ENCODE data around the gene ITGAE. TPM values are rescaled to one million over a fixed set of nuclear protein-coding genes. Genes with fewer than 3 reads are reported as not detected.

The ITGAE gene
- total RNA-seq, 4 donors from 2014 or later: 8.3 to 13.9 (median 9.6) TPM

DNA sequence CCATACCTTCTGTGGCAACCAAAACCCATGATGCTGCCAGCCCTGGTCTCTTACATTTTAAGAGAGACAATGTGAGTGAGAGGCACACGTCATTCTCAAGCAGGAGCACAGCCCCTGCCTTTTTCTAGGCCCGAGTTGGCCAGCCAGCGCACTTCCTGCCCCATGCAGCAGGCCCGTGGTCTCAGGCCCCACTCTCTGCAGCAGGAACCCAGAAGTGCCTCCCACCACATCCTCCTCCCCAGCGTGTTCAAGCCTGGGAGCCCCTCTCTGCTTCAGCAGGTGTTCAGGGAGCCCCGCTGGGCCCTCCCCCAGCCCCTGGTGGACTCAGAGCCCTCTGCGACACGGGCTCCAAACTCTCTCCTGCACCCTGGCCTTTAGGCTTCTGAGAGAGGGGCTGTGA lies 30.5 kb downstream of the ITGAE start:
- TF ChIP-seq, protein P1, sequence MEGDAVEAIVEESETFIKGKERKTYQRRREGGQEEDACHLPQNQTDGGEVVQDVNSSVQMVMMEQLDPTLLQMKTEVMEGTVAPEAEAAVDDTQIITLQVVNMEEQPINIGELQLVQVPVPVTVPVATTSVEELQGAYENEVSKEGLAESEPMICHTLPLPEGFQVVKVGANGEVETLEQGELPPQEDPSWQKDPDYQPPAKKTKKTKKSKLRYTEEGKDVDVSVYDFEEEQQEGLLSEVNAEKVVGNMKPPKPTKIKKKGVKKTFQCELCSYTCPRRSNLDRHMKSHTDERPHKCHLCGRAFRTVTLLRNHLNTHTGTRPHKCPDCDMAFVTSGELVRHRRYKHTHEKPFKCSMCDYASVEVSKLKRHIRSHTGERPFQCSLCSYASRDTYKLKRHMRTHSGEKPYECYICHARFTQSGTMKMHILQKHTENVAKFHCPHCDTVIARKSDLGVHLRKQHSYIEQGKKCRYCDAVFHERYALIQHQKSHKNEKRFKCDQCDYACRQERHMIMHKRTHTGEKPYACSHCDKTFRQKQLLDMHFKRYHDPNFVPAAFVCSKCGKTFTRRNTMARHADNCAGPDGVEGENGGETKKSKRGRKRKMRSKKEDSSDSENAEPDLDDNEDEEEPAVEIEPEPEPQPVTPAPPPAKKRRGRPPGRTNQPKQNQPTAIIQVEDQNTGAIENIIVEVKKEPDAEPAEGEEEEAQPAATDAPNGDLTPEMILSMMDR (IDR thresholded peaks at IDR 0.05): no peak
- TF ChIP-seq POLR2A (IDR thresholded peaks at IDR 0.05): no peak
- no peak for DNase-seq (ENCODE audit: low spot score in 2 of 2)
- 67 to 79% methylated on average over 8 of the region's 8 CpGs for WGBS, 2 donors
- intact Hi-C loops (cut with DNase I; ENCODE audit: low total_unique reads): no loop called here
- H3K4me3 ChIP-seq (ENCODE audit: low read depth, poor library complexity, severe bottlenecking): no peak overlapping the region

DNA sequence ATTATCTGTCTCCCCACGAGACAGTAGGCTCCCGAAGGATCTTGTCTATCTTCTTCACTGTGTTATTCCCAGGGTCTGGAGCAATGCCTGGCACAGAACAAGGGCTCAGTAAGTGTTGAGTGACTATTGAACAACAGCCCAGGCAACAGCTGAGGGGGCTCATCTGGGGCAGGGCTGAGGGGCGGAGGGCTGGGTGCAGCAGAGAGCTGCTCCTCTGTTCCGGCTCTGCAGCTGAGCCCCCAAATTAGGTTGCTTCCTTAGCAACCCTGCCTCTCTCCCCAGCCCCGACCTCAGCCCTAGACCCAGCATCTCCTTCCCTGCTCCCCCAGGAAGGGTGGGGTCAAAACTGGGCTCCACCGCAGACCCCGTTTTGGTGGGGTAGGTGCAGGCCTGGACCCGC lies 32.2 kb downstream of the ITGAE start:
- WGBS, 2 donors: 56 to 57% methylated on average over 8 of the region's 8 CpGs
- intact Hi-C loops (cut with DNase I; ENCODE audit: low total_unique reads): no loop called here
- no peak overlapping the region for H3K4me3 ChIP-seq (ENCODE audit: low read depth, poor library complexity, severe bottlenecking)
- TF ChIP-seq, protein P1 (IDR thresholded peaks at IDR 0.05): no peak
- no peak for TF ChIP-seq POLR2A (IDR thresholded peaks at IDR 0.05)
- no peak for DNase-seq (ENCODE audit: low spot score in 2 of 2)

DNA sequence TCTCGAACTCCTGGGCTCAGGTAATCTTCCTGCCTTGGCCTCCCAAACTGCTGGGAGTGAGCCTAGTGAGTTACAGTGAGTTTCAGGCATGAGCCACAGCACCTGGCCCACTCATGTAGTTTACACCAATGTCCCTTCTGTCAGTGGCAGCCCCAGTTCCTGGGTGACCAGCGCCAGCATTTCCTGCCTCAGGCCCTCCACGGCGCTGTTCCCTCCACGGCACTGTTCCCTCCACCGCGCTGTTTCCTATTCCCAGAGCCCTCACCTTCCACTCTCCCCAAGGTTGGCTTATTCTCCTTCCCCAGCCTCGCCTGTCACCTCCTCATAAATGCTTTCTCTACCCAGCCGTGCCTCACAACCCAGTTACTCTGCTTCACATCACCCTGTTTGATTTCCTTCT lies 32.6 kb downstream of the ITGAE start:
- DNase-seq (ENCODE audit: low spot score in 2 of 2): no peak

DNA sequence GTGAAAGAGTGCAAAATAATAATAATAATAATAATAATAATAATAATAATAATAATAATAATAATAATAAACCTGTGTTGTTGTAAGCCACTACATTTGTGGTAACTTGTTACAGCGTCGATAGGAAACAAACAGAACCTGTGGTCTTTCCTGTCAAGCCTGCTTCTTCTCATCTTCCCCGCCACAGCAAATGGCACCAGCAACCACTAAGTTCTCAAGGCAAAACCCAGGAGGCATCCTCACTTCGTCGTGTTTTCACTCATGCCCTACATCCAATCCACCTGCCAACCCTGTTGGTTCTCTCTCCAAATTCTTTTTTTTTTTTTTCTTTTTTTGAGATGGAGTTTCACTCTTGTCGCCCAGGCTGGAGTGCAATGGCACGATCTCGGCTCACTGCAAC lies 34.2 kb downstream of the ITGAE start:
- TF ChIP-seq, protein P1 (IDR thresholded peaks at IDR 0.05): no peak
- no peak for TF ChIP-seq POLR2A (IDR thresholded peaks at IDR 0.05)
- no peak overlapping the region for H3K4me3 ChIP-seq (ENCODE audit: low read depth, poor library complexity, severe bottlenecking)
- 91 to 93% methylated on average over 8 of the region's 8 CpGs for WGBS, 2 donors
- intact Hi-C loops (cut with DNase I; ENCODE audit: low total_unique reads): no loop called here
- DNase-seq (ENCODE audit: low spot score in 2 of 2): no peak

More for the DNA sequence above, 32.6 kb downstream of the ITGAE start:
- 84 to 92% methylated on average over 9 of the region's 9 CpGs for WGBS, 2 donors
- intact Hi-C loops (cut with DNase I; ENCODE audit: low total_unique reads): no loop called here
- no peak overlapping the region for H3K4me3 ChIP-seq (ENCODE audit: low read depth, poor library complexity, severe bottlenecking)
- TF ChIP-seq, protein P1 (IDR thresholded peaks at IDR 0.05): no peak
- TF ChIP-seq POLR2A (IDR thresholded peaks at IDR 0.05): no peak

DNA sequence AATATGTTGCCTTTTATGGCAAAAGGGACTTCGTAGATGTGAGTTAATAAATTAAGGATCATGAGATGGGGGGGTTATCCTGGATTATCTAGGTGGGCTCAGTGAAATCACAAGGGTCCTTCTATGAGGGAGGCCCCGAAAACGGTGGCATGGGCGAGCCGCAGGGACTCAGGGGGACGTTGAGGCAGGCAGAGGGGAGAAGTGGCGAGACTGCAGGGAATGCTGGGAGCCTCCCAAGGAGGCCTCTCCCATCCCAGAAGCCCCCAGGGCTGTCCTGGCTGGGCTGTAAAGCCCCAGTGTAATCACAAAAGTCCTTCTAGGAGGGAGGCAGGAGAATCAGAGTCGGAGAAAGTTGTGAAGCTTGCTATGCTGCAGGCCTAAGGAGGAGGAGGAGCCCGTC lies 35.0 kb downstream of the ITGAE start:
- intact Hi-C loops (cut with DNase I; ENCODE audit: low total_unique reads): no loop called here
- WGBS, 2 donors: 89 to 90% methylated on average over 9 of the region's 9 CpGs
- H3K4me3 ChIP-seq (ENCODE audit: low read depth, poor library complexity, severe bottlenecking): no peak overlapping the region
- TF ChIP-seq, protein P1 (IDR thresholded peaks at IDR 0.05): no peak
- TF ChIP-seq POLR2A (IDR thresholded peaks at IDR 0.05): no peak
- DNase-seq (ENCODE audit: low spot score in 2 of 2): no peak

DNA sequence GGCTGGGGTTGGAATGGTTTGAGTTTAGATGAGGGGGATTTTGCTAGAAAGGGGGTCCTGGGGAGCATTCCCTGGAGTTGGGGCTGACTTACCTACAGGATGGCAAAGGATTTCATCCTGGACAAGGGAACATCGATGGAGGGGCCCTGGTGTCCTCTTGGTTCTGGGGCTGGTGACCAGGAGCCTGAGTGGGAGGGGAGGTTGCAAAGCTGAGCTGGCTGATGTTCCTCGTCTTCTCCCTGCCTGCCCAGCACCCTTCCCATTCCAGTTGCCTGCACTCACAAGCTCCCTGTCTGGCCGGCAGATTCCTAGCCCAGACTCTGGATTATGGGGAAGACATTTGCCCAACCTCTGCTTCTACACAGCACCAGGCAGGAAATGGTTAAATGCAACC lies 37.2 kb downstream of the ITGAE start:
- H3K4me3 ChIP-seq (ENCODE audit: low read depth, poor library complexity, severe bottlenecking): no peak overlapping the region
- 56 to 65% methylated on average over 3 of the region's 3 CpGs for WGBS, 2 donors
- no peak for DNase-seq (ENCODE audit: low spot score in 2 of 2)
- TF ChIP-seq POLR2A (IDR thresholded peaks at IDR 0.05): no peak
- TF ChIP-seq, protein P1 (IDR thresholded peaks at IDR 0.05): no peak
- intact Hi-C loops (cut with DNase I; ENCODE audit: low total_unique reads): no loop called here

All from lower leg skin (tissue), 4 donors.